Activated effector memory CD4-positive, alpha-beta T cell treated with anti-CD3 and anti-CD28 coated beads, Interleukin-2, amount 50 U/mL, for 16 hours (primary cell): ENCODE results near the gene DOHH.
"Not testable (repeated sequence)": the region's sequence is repeated elsewhere in the genome, so short reads cannot be mapped to it uniquely, and the experiment has no call there.

ENCODE experiments used
- DNase-seq: peaks from one replicate; pipeline ENCODE4 v3.0.0-alpha.2; 2020

DOHH gene

GRCh38 chr19:3534375-3535234 lies 34.1 kb upstream of the DOHH start:
- DNase-seq, result no peak

GRCh38 chr19:3533563-3534216 lies 33.2 kb upstream of the DOHH start:
- DNase-seq, result no peak

- no peak for DNase-seq
These were observed 32.6 kb upstream of the DOHH start for GRCh38 chr19:3533033-3533432.

GRCh38 chr19:3532154-3532786 lies 31.8 kb upstream of the DOHH start:
- no peak for DNase-seq

- no peak for DNase-seq
These were observed 31.2 kb upstream of the DOHH start for GRCh38 chr19:3531716-3532115.

GRCh38 chr19:3530389-3530788 lies 29.9 kb upstream of the DOHH start:
- no peak for DNase-seq

DNA sequence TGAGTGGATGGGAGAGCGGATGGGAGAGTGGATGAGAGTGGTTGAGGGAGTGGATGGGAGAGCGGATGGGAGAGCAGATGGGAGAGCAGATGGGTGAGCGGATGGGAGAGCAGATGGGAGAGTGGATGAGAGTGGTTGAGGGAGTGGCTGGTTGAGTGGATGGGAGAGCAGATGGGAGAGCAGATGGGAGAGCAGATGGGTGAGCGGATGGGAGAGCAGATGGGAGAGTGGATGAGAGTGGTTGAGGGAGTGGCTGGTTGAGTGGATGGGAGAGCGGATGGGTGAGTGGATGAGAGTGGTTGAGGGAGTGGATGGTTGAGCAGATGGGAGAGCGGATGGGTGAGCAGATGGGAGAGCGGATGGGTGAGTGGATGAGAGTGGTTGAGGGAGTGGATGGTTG lies 28.8 kb upstream of the DOHH start:
- not testable (repeated sequence) for DNase-seq

GRCh38 chr19:3528539-3529211 lies 28.2 kb upstream of the DOHH start:
- no peak for DNase-seq

DNA sequence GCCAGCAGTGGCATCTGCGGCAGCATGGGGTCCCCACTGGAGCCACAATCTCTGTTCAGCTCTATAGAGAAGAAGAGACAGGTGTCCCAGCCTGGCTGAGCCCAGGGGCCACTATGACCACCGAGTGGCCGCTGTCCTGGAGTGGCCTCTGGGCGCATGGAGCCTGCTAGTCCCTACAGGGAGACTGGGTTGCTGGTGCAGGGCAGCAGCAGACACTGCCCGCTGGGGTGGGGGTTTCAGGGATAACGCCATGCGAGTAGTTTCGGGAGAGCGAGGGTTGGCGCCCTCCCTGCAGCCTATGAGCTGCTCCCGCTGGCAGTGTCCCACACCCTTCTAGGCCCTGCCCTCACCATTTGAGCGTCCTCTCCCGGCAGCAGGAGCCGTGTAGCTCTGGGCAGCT lies 27.6 kb upstream of the DOHH start:
- no peak for DNase-seq

- DNase-seq, result no peak
These were observed 26.9 kb upstream of the DOHH start for GRCh38 chr19:3527238-3527910.

- DNase-seq, result no peak
These were observed 26.2 kb upstream of the DOHH start for GRCh38 chr19:3526507-3527237.

GRCh38 chr19:3524904-3525451 lies 24.5 kb upstream of the DOHH start:
- no peak for DNase-seq

- DNase-seq, result no peak
These were observed 23.8 kb upstream of the DOHH start for GRCh38 chr19:3524078-3524842.

DNA sequence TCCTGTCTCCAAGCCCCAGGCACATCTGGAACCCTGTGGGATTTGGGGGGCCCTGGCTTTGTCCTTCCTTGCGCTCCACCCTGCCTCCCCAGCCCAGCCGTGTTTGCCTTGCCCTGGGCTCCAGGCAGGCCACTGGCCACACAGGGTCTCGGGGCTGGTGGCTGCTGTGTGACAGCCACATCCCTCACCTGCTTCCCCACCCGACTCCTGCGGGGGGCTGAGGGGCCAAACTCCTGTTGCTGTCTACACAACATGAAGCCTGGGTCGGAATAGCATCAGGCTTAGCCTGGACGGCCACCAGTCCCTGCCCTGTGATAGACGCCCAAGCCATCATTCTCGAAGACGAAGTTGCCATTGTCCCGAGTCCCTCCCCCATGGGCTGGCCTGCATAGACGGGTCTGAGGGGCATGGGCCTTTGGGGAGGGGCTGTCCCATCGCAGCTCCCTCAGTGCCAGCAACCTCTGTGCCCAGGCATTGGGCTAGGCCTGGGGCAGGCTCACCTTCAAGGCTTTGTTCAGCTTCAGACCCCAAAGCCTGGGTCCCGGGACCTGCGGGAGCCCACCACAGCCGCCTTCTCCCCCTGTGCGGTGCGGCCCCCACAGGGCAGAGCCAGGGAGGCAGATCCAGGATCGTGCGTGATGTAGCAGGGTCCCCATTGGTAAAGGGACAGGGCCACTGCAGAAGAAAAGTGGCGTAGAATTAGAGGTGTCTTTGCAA lies 23.0 kb upstream of the DOHH start:
- DNase-seq, result no peak

DNA sequence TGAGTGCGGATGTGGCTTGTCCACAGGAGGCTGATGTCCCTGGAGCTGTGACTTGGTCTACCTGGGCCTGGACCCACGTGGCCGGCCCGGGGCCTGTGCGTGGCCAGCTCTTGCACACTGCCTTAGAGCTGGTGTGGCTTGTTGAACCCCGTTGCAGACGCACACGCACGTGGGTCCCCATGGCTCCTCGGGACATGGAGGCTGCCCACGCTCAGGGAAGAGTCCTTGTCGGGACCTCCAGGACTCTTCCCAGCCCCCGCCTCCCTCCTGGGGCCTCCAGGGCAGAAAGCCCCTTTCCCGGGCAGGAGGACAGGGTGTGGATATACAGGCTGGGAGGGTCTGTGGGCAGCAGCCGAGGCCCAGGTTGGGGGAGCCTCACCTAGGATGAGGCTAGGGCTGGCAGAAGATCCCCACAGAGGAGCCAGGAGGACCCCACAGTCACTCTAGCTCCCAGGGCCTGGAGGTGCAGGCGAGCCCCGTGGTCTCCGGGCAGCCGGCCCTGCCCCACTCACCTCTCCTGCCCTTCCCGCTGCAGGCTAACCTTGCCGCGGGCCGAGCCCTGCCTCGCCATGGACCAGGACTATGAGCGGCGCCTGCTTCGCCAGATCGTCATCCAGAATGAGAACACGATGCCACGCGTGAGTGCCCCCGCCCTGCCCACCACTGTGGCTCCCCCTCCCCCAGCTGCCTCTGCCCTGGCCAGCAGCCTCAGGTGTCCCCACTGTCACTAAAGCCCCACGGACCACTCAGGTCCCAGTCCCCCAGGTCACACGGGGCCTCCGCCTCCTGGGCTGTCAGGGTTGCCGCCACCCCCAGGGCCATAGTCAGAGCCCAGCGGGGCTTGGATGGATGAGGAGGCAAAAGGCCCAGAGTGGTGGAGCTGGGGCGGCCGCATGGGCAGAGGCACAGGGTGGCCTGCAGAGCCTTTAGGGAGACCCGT lies 22.2 kb upstream of the DOHH start:
- no peak for DNase-seq

GRCh38 chr19:3521104-3521445 lies 20.6 kb upstream of the DOHH start:
- DNase-seq, result no peak

- no peak for DNase-seq
These were observed 20.0 kb upstream of the DOHH start for GRCh38 chr19:3520166-3521103.

- DNase-seq, result no peak
These were observed 18.7 kb upstream of the DOHH start for GRCh38 chr19:3519126-3519525.
